Neural cell (in vitro differentiated cells): ENCODE data around the gene DPH6. TPM values are rescaled to one million over a fixed set of nuclear protein-coding genes. Genes with fewer than 3 reads are reported as not detected.

Experiments
- H2AFZ ChIP-seq: fragments of 200-600, 300-800 bp; sonication (generic), shearing (Covaris generic); 2 replicates; pipeline ENCODE4 v1.6.0; 2014; ENCODE audit warnings: low read depth, mild to moderate bottlenecking, antibody characterized with exemption, low read length, moderate library complexity
- H3F3A ChIP-seq: fragments of 200-600 bp; shearing (Covaris generic); 2 replicates; pipeline ENCODE4 v1.6.1; 2016; ENCODE audit warnings: mild to moderate bottlenecking, moderate library complexity, mixed read lengths, antibody characterized with exemption, low read length; ENCODE audit not compliant: insufficient read depth, poor library complexity, severe bottlenecking
- H3K27ac ChIP-seq: fragments of 200-600, 300-800 bp; sonication (generic), shearing (Covaris generic); 2 replicates; pipeline ENCODE4 v1.5.1; 2014; ENCODE audit warnings: mild to moderate bottlenecking, low read length, moderate library complexity
- H3K27me3 ChIP-seq: fragments of 300-800, 200-600 bp; sonication (generic), shearing (Covaris generic); 2 replicates; pipeline ENCODE4 v1.6.0; 2014; ENCODE audit warnings: mild to moderate bottlenecking, low read depth, low read length, moderate library complexity; ENCODE audit not compliant: insufficient read depth
- H3K36me3 ChIP-seq: fragments of 300-800, 200-600 bp; sonication (generic), shearing (Covaris generic); 2 replicates; pipeline ENCODE4 v1.5.1; 2014; ENCODE audit warnings: mild to moderate bottlenecking, antibody characterized with exemption, low read length, moderate library complexity; ENCODE audit not compliant: insufficient read depth
- H3K4me2 ChIP-seq: fragments of 300-800, 200-600 bp; sonication (generic), shearing (Covaris generic); 2 replicates; pipeline ENCODE4 v1.6.0; 2014; ENCODE audit warnings: mild to moderate bottlenecking, low read length
- H3K4me3 ChIP-seq: fragments of 300-800, 200-600 bp; sonication (generic), shearing (Covaris generic); 2 replicates; pipeline ENCODE4 v1.5.1; 2014; ENCODE audit warnings: mild to moderate bottlenecking, low read length, moderate library complexity
- H3K79me2 ChIP-seq: fragments of 200-600 bp; shearing (Covaris generic); replicated peaks from 2 replicates; pipeline ENCODE4 v1.6.0; 2014; ENCODE audit warnings: mild to moderate bottlenecking, low read length, moderate library complexity; ENCODE audit not compliant: insufficient read depth
- H3K9ac ChIP-seq: fragments of 300-800, 200-600 bp; sonication (generic), shearing (Covaris generic); 2 replicates; pipeline ENCODE4 v1.6.1; 2016; ENCODE audit warnings: mild to moderate bottlenecking, low read length, mixed read lengths
- H3K9me2 ChIP-seq: fragments of 200-600 bp; shearing (Covaris generic); 2 replicates; pipeline ENCODE4 v1.6.1; 2016; ENCODE audit warnings: mild to moderate bottlenecking, low read length, mixed read lengths; ENCODE audit not compliant: insufficient read depth
- H3K9me3 ChIP-seq: fragments of 200-600, 300-800 bp; sonication (generic), shearing (Covaris generic); 2 replicates; pipeline ENCODE4 v1.6.1; 2016; ENCODE audit warnings: mild to moderate bottlenecking, mixed run types, low read length, moderate library complexity, mixed read lengths
- H4K20me1 ChIP-seq: fragments of 200-600 bp; shearing (Covaris generic); 2 replicates; pipeline ENCODE4 v1.6.1; 2016; ENCODE audit warnings: mild to moderate bottlenecking, mixed run types; ENCODE audit not compliant: insufficient read depth
- EP300 ChIP-seq: fragments of 450-650 bp; conservative IDR thresholded peaks from 2 replicates; pipeline ENCODE4 v1.6.1; 2014; ENCODE audit warnings: antibody characterized with exemption, mild to moderate bottlenecking, moderate library complexity; ENCODE audit not compliant: poor library complexity, severe bottlenecking
- EZH2 ChIP-seq: fragments of 200-600, 300-800 bp; shearing (Covaris generic), sonication (generic); IDR thresholded peaks from 2 replicates; pipeline ENCODE4 v1.6.1; 2014; ENCODE audit warnings: antibody characterized with exemption, low read length, borderline replicate concordance, mild to moderate bottlenecking; ENCODE audit not compliant: insufficient read depth, poor library complexity, severe bottlenecking
- MXI1 ChIP-seq: fragments of 450-650 bp; conservative IDR thresholded peaks from 2 replicates; pipeline ENCODE4 v1.6.1; 2014; ENCODE audit warnings: antibody characterized with exemption, mild to moderate bottlenecking; ENCODE audit not compliant: poor library complexity, severe bottlenecking
- POLR2AphosphoS5 ChIP-seq: IDR thresholded peaks from 2 replicates; pipeline ENCODE4 v1.6.1; 2012
- RAD21 ChIP-seq: fragments of 450-650 bp; conservative IDR thresholded peaks from 2 replicates; pipeline ENCODE4 v1.6.1; 2014; ENCODE audit warnings: antibody characterized with exemption, mild to moderate bottlenecking, moderate library complexity
- SMC3 ChIP-seq: fragments of 450-650 bp; conservative IDR thresholded peaks from 2 replicates; pipeline ENCODE4 v1.6.1; 2014; ENCODE audit warnings: antibody characterized with exemption, mild to moderate bottlenecking, moderate library complexity; ENCODE audit not compliant: poor library complexity
- TAF1 ChIP-seq: IDR thresholded peaks from 2 replicates; pipeline ENCODE4 v1.6.1; 2012; ENCODE audit warnings: low read depth
- polyA plus RNA-seq: library from polyadenylated mRNA; depleted of rRNA; stranded (reverse); fragments of >200 nt; gene quantifications from 2 replicates; pipeline ENCODE4 v1.2.3, GENCODE V29; 2014
- TF ChIP-seq, protein P1 (sequence below): IDR thresholded peaks from 2 replicates; pipeline ENCODE4 v1.6.1; 2012; ENCODE audit warnings: borderline replicate concordance
- TF ChIP-seq, protein P2 (sequence below): fragments of 450-650 bp; IDR thresholded peaks from 2 replicates; pipeline ENCODE4 v1.5.1; 2014; ENCODE audit warnings: antibody characterized with exemption, mild to moderate bottlenecking, moderate library complexity; ENCODE audit not compliant: poor library complexity, severe bottlenecking

Gene DPH6
- polyA plus RNA-seq, 1 donor from 2014 or later = 6.9 TPM

DNA sequence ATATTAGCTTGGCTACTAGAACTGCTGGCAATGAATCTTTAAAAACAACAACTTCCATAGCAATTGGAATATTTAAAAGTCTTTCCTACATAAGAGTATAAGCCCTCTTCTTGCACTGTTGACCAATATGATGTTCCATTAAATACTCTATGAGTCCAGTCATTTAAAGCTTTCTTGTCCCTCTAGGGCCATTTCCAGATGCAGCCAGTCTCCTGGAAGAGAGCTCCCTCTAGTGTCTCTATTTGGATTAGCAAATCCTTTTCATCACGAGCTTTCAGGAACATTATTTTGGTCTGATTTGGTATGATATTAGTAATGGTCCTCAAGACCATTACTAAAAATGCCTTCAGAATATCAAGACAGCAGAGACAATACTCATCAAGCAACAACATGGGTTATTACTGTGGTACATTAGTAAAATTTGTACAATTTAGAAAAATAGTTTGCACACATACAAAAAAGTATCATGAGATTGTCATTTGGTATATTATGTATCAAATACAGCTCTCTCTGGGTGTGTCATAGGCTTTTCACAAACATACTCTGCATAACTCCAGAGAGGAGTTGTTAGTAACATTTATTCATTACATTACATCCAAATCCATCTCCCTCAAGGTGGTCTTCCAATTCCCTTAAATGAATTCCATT is 101.3 kb downstream of the DPH6 start:
- H3K9me3 ChIP-seq = no peaks in the 10 kb centered on the region
- H3K27me3 ChIP-seq = no peaks in the 10 kb centered on the region
- H3K9me2 ChIP-seq = no peaks in the 10 kb centered on the region
- no peak overlapping the region for H3K4me3 ChIP-seq
- TF ChIP-seq EZH2 (no peak), TAF1 (no peak), EP300 (no peak), MXI1 (no peak), POLR2AphosphoS5 (no peak), RAD21 (peak; percentile 72), SMC3 (peak; percentile 77)
- TF ChIP-seq, protein P1, sequence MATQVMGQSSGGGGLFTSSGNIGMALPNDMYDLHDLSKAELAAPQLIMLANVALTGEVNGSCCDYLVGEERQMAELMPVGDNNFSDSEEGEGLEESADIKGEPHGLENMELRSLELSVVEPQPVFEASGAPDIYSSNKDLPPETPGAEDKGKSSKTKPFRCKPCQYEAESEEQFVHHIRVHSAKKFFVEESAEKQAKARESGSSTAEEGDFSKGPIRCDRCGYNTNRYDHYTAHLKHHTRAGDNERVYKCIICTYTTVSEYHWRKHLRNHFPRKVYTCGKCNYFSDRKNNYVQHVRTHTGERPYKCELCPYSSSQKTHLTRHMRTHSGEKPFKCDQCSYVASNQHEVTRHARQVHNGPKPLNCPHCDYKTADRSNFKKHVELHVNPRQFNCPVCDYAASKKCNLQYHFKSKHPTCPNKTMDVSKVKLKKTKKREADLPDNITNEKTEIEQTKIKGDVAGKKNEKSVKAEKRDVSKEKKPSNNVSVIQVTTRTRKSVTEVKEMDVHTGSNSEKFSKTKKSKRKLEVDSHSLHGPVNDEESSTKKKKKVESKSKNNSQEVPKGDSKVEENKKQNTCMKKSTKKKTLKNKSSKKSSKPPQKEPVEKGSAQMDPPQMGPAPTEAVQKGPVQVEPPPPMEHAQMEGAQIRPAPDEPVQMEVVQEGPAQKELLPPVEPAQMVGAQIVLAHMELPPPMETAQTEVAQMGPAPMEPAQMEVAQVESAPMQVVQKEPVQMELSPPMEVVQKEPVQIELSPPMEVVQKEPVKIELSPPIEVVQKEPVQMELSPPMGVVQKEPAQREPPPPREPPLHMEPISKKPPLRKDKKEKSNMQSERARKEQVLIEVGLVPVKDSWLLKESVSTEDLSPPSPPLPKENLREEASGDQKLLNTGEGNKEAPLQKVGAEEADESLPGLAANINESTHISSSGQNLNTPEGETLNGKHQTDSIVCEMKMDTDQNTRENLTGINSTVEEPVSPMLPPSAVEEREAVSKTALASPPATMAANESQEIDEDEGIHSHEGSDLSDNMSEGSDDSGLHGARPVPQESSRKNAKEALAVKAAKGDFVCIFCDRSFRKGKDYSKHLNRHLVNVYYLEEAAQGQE = no peak
- TF ChIP-seq, protein P2, sequence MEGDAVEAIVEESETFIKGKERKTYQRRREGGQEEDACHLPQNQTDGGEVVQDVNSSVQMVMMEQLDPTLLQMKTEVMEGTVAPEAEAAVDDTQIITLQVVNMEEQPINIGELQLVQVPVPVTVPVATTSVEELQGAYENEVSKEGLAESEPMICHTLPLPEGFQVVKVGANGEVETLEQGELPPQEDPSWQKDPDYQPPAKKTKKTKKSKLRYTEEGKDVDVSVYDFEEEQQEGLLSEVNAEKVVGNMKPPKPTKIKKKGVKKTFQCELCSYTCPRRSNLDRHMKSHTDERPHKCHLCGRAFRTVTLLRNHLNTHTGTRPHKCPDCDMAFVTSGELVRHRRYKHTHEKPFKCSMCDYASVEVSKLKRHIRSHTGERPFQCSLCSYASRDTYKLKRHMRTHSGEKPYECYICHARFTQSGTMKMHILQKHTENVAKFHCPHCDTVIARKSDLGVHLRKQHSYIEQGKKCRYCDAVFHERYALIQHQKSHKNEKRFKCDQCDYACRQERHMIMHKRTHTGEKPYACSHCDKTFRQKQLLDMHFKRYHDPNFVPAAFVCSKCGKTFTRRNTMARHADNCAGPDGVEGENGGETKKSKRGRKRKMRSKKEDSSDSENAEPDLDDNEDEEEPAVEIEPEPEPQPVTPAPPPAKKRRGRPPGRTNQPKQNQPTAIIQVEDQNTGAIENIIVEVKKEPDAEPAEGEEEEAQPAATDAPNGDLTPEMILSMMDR = peak; percentile 71
- no peak overlapping the region for H3K4me2 ChIP-seq
- no peak overlapping the region for H3K27ac ChIP-seq
- no peaks in the 10 kb centered on the region for H3F3A ChIP-seq
- H3K79me2 ChIP-seq = no peaks in the 10 kb centered on the region
- no peaks in the 10 kb centered on the region for H4K20me1 ChIP-seq
- H3K36me3 ChIP-seq = no peaks in the 10 kb centered on the region
- no peak overlapping the region for H3K9ac ChIP-seq
- H2AFZ ChIP-seq = no peak overlapping the region

DNA sequence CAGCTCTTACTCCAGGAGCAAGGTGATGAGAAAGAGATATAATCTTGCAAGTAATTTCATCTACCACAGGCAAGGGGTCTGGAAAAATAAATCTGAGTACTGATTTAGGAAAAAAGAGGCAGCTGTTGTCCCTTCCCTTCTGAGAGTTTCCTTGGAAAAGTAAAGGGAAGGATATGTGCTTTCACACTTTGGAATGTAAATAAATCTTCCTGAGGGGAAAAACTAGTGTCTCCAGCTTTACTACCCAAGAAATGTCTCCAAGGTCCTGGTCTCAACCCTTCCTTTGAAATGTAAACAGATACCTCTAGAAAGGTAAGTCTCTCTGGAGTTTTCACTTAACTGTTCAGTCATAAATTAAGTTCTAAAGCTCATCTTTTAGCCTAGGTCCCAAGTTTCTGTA is 102.6 kb downstream of the DPH6 start:
- H3K9me3 ChIP-seq = no peaks in the 10 kb centered on the region
- no peaks in the 10 kb centered on the region for H3K9me2 ChIP-seq
- H3K4me3 ChIP-seq = no peak overlapping the region
- H3K27ac ChIP-seq = no peak overlapping the region
- no peak overlapping the region for H3K4me2 ChIP-seq
- no peak overlapping the region for H2AFZ ChIP-seq
- TF ChIP-seq TAF1 (no peak), SMC3 (no peak), RAD21 (no peak)
- TF ChIP-seq, protein P2 = no peak
- no peaks in the 10 kb centered on the region for H3K36me3 ChIP-seq
- no peaks in the 10 kb centered on the region for H3K27me3 ChIP-seq
- no peaks in the 10 kb centered on the region for H3K79me2 ChIP-seq
- H4K20me1 ChIP-seq = no peaks in the 10 kb centered on the region
- H3K9ac ChIP-seq = no peak overlapping the region
- H3F3A ChIP-seq = no peaks in the 10 kb centered on the region
